T-helper 17 cell (primary cell): ENCODE data around the gene KRTAP4-12. TPM values are rescaled to one million over a fixed set of nuclear protein-coding genes. Genes with fewer than 3 reads are reported as not detected.
"Not testable (repeated sequence)": the region's sequence is repeated elsewhere in the genome, so short reads cannot be mapped to it uniquely, and the experiment has no call there.

ENCODE experiments used
- ATAC-seq: fragments of 150-1000 bp; cut with Tn5 transposase; 2 replicates; pipeline ENCODE4 v1.10.0; 2021; ENCODE audit warnings: mild to moderate bottlenecking, moderate library complexity
- DNase-seq, 3 donors: peaks; one replicate each; pipeline versions ENCODE4 v3.0.0 to v3.0.0-alpha.2; 2020 to 2021
- H3K9me3 ChIP-seq: one replicate; pipeline ENCODE4 v1.7.0; 2013; ENCODE audit warnings: low read length, mild to moderate bottlenecking; ENCODE audit not compliant: control insufficient read depth, poor library complexity, severe bottlenecking
- H3K27ac Mint-ChIP-seq: one replicate; pipeline ENCODE4 v1.8.0; 2022; ENCODE audit warnings: mild to moderate bottlenecking, moderate library complexity, mixed read lengths
- H3K27me3 Mint-ChIP-seq: one replicate; pipeline ENCODE4 v1.8.0; 2022; ENCODE audit warnings: mixed read lengths
- H3K36me3 Mint-ChIP-seq: one replicate; pipeline ENCODE4 v1.8.0; 2022; ENCODE audit warnings: low read depth, mixed read lengths
- H3K4me1 Mint-ChIP-seq: one replicate; pipeline ENCODE4 v1.8.0; 2022; ENCODE audit warnings: mild to moderate bottlenecking, mixed read lengths
- H3K4me3 Mint-ChIP-seq: one replicate; pipeline ENCODE4 v1.8.0; 2022; ENCODE audit warnings: mild to moderate bottlenecking, moderate library complexity, mixed read lengths
- total RNA-seq, 4 donors: library from RNA in 2 of 4; stranded (reverse) in 2 of 4; gene quantifications; one replicate each; pipeline ENCODE4 v1.2.3 and lab custom pipeline; 2022 to 2026

KRTAP4-12 gene
- total RNA-seq, 2 donors from 2014 or later: not detected

GRCh38 chr17:41099682-41100480 is 24.1 kb downstream of the KRTAP4-12 start:
- not testable (repeated sequence) for H3K36me3 Mint-ChIP-seq, H3K27ac Mint-ChIP-seq, ATAC-seq, H3K4me3 Mint-ChIP-seq, DNase-seq, H3K4me1 Mint-ChIP-seq, H3K9me3 ChIP-seq
- H3K27me3 Mint-ChIP-seq: peaks cover 38% of the 10 kb centered on the region

GRCh38 chr17:41098481-41098880 is 25.5 kb downstream of the KRTAP4-12 start:
- Mint-ChIP-seq H3K4me3 (no peak overlapping the region), H3K4me1 (peaks cover 9% of the 10 kb centered on the region), H3K36me3 (peaks cover 5% of the 10 kb centered on the region), H3K27me3 (peaks cover 45% of the 10 kb centered on the region), H3K27ac (no peak overlapping the region)
- no peaks in the 10 kb centered on the region for H3K9me3 ChIP-seq
- ATAC-seq (no peak), DNase-seq (no peak)

GRCh38 chr17:41098042-41098441 is 25.9 kb downstream of the KRTAP4-12 start, which contains the start of gene KRTAP4-8:
Gene KRTAP4-8, minus strand, starts transcription at chr17:41098142. Its CDS starts 58 bp downstream, at chr17:41098084.
- peaks cover 5% of the 10 kb centered on the region for H3K36me3 Mint-ChIP-seq

GRCh38 chr17:41096055-41096454 is 27.9 kb downstream of the KRTAP4-12 start:
- Mint-ChIP-seq H3K4me3 (no peak overlapping the region), H3K27ac (no peak overlapping the region), H3K4me1 (peaks cover 9% of the 10 kb centered on the region), H3K27me3 (peaks cover 45% of the 10 kb centered on the region), H3K36me3 (peaks cover 5% of the 10 kb centered on the region)
- no peaks in the 10 kb centered on the region for H3K9me3 ChIP-seq
- ATAC-seq (no peak), DNase-seq (no peak)

More at GRCh38 chr17:41098042-41098441, 25.9 kb downstream of the KRTAP4-12 start, which contains the start of gene KRTAP4-8:
- DNase-seq: no peak
- H3K27ac Mint-ChIP-seq: no peak within 1 kb of the TSS
- H3K9me3 ChIP-seq: no peaks in the 10 kb centered on the region
- no peak within 1 kb of the TSS for H3K4me3 Mint-ChIP-seq
- ATAC-seq: no peak
- peaks cover 45% of the 10 kb centered on the region for H3K27me3 Mint-ChIP-seq
- peaks cover 9% of the 10 kb centered on the region for H3K4me1 Mint-ChIP-seq

- ATAC-seq, H3K4me1 Mint-ChIP-seq: not testable (repeated sequence)
These were observed 35.1 kb downstream of the KRTAP4-12 start for GRCh38 chr17:41088760-41089352.

GRCh38 chr17:41084100-41084856 is 39.7 kb downstream of the KRTAP4-12 start, which contains the start of gene KRTAP4-7:
Gene KRTAP4-7, plus strand, starts transcription at chr17:41084150. Its CDS starts 57 bp downstream, at chr17:41084207.
- not testable (repeated sequence) for H3K36me3 Mint-ChIP-seq, H3K4me3 Mint-ChIP-seq, DNase-seq, H3K9me3 ChIP-seq, H3K4me1 Mint-ChIP-seq, ATAC-seq, H3K27ac Mint-ChIP-seq
- peaks cover 23% of the 10 kb centered on the region for H3K27me3 Mint-ChIP-seq

More at GRCh38 chr17:41088760-41089352, 35.1 kb downstream of the KRTAP4-12 start:
- peaks cover 18% of the 10 kb centered on the region for H3K27me3 Mint-ChIP-seq
- H3K4me3 Mint-ChIP-seq, H3K36me3 Mint-ChIP-seq, DNase-seq, H3K9me3 ChIP-seq, H3K27ac Mint-ChIP-seq: not testable (repeated sequence)

GRCh38 chr17:41083427-41083826 is 40.6 kb downstream of the KRTAP4-12 start:
- H3K36me3 Mint-ChIP-seq, ATAC-seq, H3K4me3 Mint-ChIP-seq, DNase-seq, H3K9me3 ChIP-seq, H3K27ac Mint-ChIP-seq, H3K4me1 Mint-ChIP-seq: not testable (repeated sequence)
- peaks cover 23% of the 10 kb centered on the region for H3K27me3 Mint-ChIP-seq

- no peaks in the 10 kb centered on the region for H3K36me3 Mint-ChIP-seq
- H3K9me3 ChIP-seq: no peaks in the 10 kb centered on the region
- no peak for DNase-seq
- H3K4me3 Mint-ChIP-seq: no peak overlapping the region
- no peak for ATAC-seq
- H3K27ac Mint-ChIP-seq: no peak overlapping the region
- peaks cover 4% of the 10 kb centered on the region for H3K4me1 Mint-ChIP-seq
- H3K27me3 Mint-ChIP-seq: peaks cover 21% of the 10 kb centered on the region
These were observed 41.4 kb downstream of the KRTAP4-12 start for GRCh38 chr17:41082626-41083025.

GRCh38 chr17:41076788-41077187 is 47.2 kb downstream of the KRTAP4-12 start:
- H3K4me3 Mint-ChIP-seq: no peak overlapping the region
- peaks cover 3% of the 10 kb centered on the region for H3K4me1 Mint-ChIP-seq
- H3K27ac Mint-ChIP-seq: no peak overlapping the region
- ATAC-seq (no peak), DNase-seq (no peak)
- peaks cover 18% of the 10 kb centered on the region for H3K27me3 Mint-ChIP-seq
- peaks cover 2% of the 10 kb centered on the region for H3K36me3 Mint-ChIP-seq
- no peaks in the 10 kb centered on the region for H3K9me3 ChIP-seq

- H3K9me3 ChIP-seq: no peaks in the 10 kb centered on the region
- DNase-seq (no peak), ATAC-seq (no peak)
- Mint-ChIP-seq H3K27ac (no peak overlapping the region), H3K4me1 (peaks cover 3% of the 10 kb centered on the region), H3K36me3 (peaks cover 2% of the 10 kb centered on the region), H3K27me3 (peaks cover 18% of the 10 kb centered on the region), H3K4me3 (no peak overlapping the region)
These were observed 50.3 kb downstream of the KRTAP4-12 start for GRCh38 chr17:41073676-41074075.

Other genes with a start within 250 kb of the KRTAP4-12 start
- not detected for gene KRT20, start 238.9 kb downstream of the KRTAP4-12 start, total RNA-seq
- not detected for gene KRT23, start 186.5 kb downstream of the KRTAP4-12 start, total RNA-seq
- not detected for gene KRT39, start 157.2 kb downstream of the KRTAP4-12 start, total RNA-seq
- not detected for gene KRT40, start 139.9 kb downstream of the KRTAP4-12 start, total RNA-seq
- gene KRTAP3-3, start 130.0 kb downstream of the KRTAP4-12 start, total RNA-seq: not detected
- not detected for gene KRTAP3-2, start 124.3 kb downstream of the KRTAP4-12 start, total RNA-seq
- gene KRTAP3-1, start 115.1 kb downstream of the KRTAP4-12 start, total RNA-seq: not detected
- gene KRTAP1-5, start 97.0 kb downstream of the KRTAP4-12 start, total RNA-seq: not detected
- not detected for gene KRTAP1-4, start 94.0 kb downstream of the KRTAP4-12 start, total RNA-seq
- gene KRTAP1-3, start 89.3 kb downstream of the KRTAP4-12 start, total RNA-seq: not detected
- not detected for gene KRTAP1-1, start 82.7 kb downstream of the KRTAP4-12 start, total RNA-seq
- not detected for gene KRTAP2-1, start 76.9 kb downstream of the KRTAP4-12 start, total RNA-seq
- not detected for gene KRTAP2-2, start 69.0 kb downstream of the KRTAP4-12 start, total RNA-seq
- not detected for gene KRTAP2-3, start 64.1 kb downstream of the KRTAP4-12 start, total RNA-seq
- not detected for gene KRTAP2-4, start 58.3 kb downstream of the KRTAP4-12 start, total RNA-seq
- not detected for gene KRTAP4-7, start 40.0 kb downstream of the KRTAP4-12 start, total RNA-seq
- not detected for gene KRTAP4-8, start 26.0 kb downstream of the KRTAP4-12 start, total RNA-seq
- not detected for gene KRTAP4-16, start 22.0 kb downstream of the KRTAP4-12 start, total RNA-seq
- gene KRTAP4-9, start 18.8 kb downstream of the KRTAP4-12 start, total RNA-seq: not detected
- gene KRTAP4-11, start 5.8 kb downstream of the KRTAP4-12 start, total RNA-seq: not detected
- not detected for gene KRTAP4-6, start 16.4 kb upstream of the KRTAP4-12 start, total RNA-seq
- not detected for gene KRTAP4-5, start 25.6 kb upstream of the KRTAP4-12 start, total RNA-seq
- gene KRTAP4-4, start 36.6 kb upstream of the KRTAP4-12 start, total RNA-seq: not detected
- gene KRTAP4-3, start 44.0 kb upstream of the KRTAP4-12 start, total RNA-seq: not detected
- not detected for gene KRTAP4-2, start 54.0 kb upstream of the KRTAP4-12 start, total RNA-seq
- gene KRTAP4-1, start 60.7 kb upstream of the KRTAP4-12 start, total RNA-seq: not detected
- not detected for gene KRTAP9-1, start 65.7 kb upstream of the KRTAP4-12 start, total RNA-seq
- gene KRTAP9-2, start 102.5 kb upstream of the KRTAP4-12 start, total RNA-seq: not detected
- not detected for gene KRTAP9-3, start 108.3 kb upstream of the KRTAP4-12 start, total RNA-seq
- not detected for gene KRTAP9-8, start 113.8 kb upstream of the KRTAP4-12 start, total RNA-seq
- gene KRTAP9-4, start 125.5 kb upstream of the KRTAP4-12 start, total RNA-seq: not detected
- not detected for gene KRTAP9-9, start 131.2 kb upstream of the KRTAP4-12 start, total RNA-seq
- gene KRTAP9-6, start 141.2 kb upstream of the KRTAP4-12 start, total RNA-seq: not detected
- gene KRTAP9-7, start 151.5 kb upstream of the KRTAP4-12 start, total RNA-seq: not detected
- not detected for gene KRTAP29-1, start 178.7 kb upstream of the KRTAP4-12 start, total RNA-seq
- under 1 TPM; 0.17 to 0.34 TPM for gene KRTAP16-1, start 185.1 kb upstream of the KRTAP4-12 start, total RNA-seq
- gene KRTAP17-1, start 191.5 kb upstream of the KRTAP4-12 start, total RNA-seq: not detected
- gene KRT33A, start 226.6 kb upstream of the KRTAP4-12 start, total RNA-seq: not detected
- gene KRT33B, start 245.6 kb upstream of the KRTAP4-12 start, total RNA-seq: not detected